Activated naive CD4-positive, alpha-beta T cell treated with anti-CD3 and anti-CD28 coated beads, Interleukin-2, amount 50 U/mL, for 16 hours (primary cell): ENCODE data around the gene BCL2L1.
"Not testable (repeated sequence)": the region's sequence is repeated elsewhere in the genome, so short reads cannot be mapped to it uniquely, and the experiment has no call there.

ENCODE experiments used
- DNase-seq: peaks from one replicate; pipeline ENCODE4 v3.0.0-alpha.2; 2020

The BCL2L1 gene

GRCh38 chr20:31673943-31674463 lies 48.7 kb downstream of the BCL2L1 start:
- DNase-seq = no peak

- no peak for DNase-seq
Observed at GRCh38 chr20:31673435-31673834, 49.2 kb downstream of the BCL2L1 start.

GRCh38 chr20:31671324-31671723 lies 51.3 kb downstream of the BCL2L1 start:
- no peak for DNase-seq

GRCh38 chr20:31670371-31671228 lies 52.1 kb downstream of the BCL2L1 start:
- no peak for DNase-seq

GRCh38 chr20:31669876-31670275 lies 52.8 kb downstream of the BCL2L1 start:
- no peak for DNase-seq

GRCh38 chr20:31668944-31669343 lies 53.7 kb downstream of the BCL2L1 start:
- not testable (repeated sequence) for DNase-seq

- no peak for DNase-seq
Observed at GRCh38 chr20:31667315-31668285, 55.1 kb downstream of the BCL2L1 start.

GRCh38 chr20:31666258-31667042 lies 56.2 kb downstream of the BCL2L1 start:
- no peak for DNase-seq

GRCh38 chr20:31665753-31666152 lies 56.9 kb downstream of the BCL2L1 start:
- DNase-seq = no peak

GRCh38 chr20:31664696-31665354 lies 57.8 kb downstream of the BCL2L1 start:
- DNase-seq = no peak

- DNase-seq = no peak
Observed at GRCh38 chr20:31663838-31664695, 58.6 kb downstream of the BCL2L1 start.

- no peak for DNase-seq
Observed at GRCh38 chr20:31663524-31663837, 59.2 kb downstream of the BCL2L1 start.

GRCh38 chr20:31662372-31662854 lies 60.3 kb downstream of the BCL2L1 start:
- no peak for DNase-seq

GRCh38 chr20:31661625-31662371 lies 60.9 kb downstream of the BCL2L1 start:
- DNase-seq = peak; percentile 79

GRCh38 chr20:31654534-31654933 lies 68.1 kb downstream of the BCL2L1 start:
- no peak for DNase-seq

GRCh38 chr20:31653561-31653960 lies 69.1 kb downstream of the BCL2L1 start:
- DNase-seq = no peak

- DNase-seq = no peak
Observed at GRCh38 chr20:31652917-31653396, 69.7 kb downstream of the BCL2L1 start.

GRCh38 chr20:31648104-31648503 lies 74.6 kb downstream of the BCL2L1 start:
- not testable (repeated sequence) for DNase-seq

GRCh38 chr20:31644701-31645100 lies 78.0 kb downstream of the BCL2L1 start:
- DNase-seq = no peak

GRCh38 chr20:31643522-31643921 lies 79.1 kb downstream of the BCL2L1 start:
- no peak for DNase-seq
